UCSD-AML1 (cell line): ENCODE results near the gene GPR137B.
"Not testable (repeated sequence)": the region's sequence is repeated elsewhere in the genome, so short reads cannot be mapped to it uniquely, and the experiment has no call there.

Experiments
- DNase-seq: peaks from one replicate; lab custom pipeline; 2025; ENCODE audit not compliant: unreplicated experiment; lab: John Stamatoyannopoulos, UW

The GPR137B gene

GRCh38 chr1:236143104-236143948 is 987 bp downstream of the GPR137B start:
- DNase-seq, result no peak

DNA sequence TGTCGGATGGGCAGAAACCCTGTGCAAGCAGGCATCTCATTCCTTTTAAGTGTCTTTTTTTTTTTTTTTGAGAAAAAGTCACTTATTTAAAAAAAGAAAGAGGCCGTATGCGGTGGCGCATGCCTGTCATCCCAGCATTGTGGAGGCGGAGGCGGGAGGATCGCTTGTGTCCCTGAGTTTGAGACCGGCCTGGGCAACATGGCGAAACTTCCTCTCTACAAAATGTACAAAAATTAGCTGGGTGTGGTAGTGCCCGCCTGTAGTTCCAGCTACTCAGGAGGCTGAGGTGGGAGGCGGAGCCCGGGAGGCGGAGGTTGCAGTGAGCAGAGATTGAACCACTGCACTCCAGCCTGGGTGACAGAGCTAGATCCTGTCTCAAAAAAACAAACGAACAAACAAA is 1.7 kb downstream of the GPR137B start:
- DNase-seq, result no peak

- no peak for DNase-seq
Observed at GRCh38 chr1:236144446-236145150, 2.3 kb downstream of the GPR137B start.

- DNase-seq, result no peak
Observed at GRCh38 chr1:236147068-236147467, 4.7 kb downstream of the GPR137B start.

- DNase-seq, result no peak
Observed at GRCh38 chr1:236147521-236148469, 5.5 kb downstream of the GPR137B start.

- DNase-seq, result no peak
Observed at GRCh38 chr1:236148470-236148845, 6.1 kb downstream of the GPR137B start.

DNA sequence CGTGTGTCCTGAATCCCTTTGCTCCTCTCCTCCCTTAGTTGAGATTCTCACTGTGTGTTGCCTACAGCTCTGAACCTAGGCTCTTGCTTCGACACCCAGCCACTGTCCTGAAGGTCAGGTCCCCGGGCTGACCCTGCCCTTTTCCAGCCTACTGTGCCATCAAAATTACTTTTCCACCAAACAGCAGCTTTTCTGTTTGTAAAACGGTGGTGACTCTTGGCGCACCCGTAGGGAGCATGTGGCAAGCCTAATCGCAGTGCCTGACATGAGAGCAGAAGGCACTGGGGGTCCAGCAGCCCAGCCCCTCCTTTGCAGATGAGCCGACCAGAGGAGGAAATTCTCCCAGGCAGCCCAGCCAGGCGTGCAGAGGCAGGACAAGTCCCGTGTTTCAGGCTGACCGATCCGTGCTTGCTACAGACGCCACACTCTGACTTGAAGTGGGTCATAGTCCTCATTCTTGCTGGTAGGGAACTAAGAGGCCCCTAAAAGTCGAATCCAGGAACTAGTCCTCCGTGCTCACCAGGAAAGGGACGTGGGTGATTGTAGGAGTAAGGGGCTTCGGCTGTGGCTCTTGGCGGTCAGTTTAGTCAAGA is 6.8 kb downstream of the GPR137B start:
- DNase-seq, result no peak

- no peak for DNase-seq
Observed at GRCh38 chr1:236149696-236150228, 7.4 kb downstream of the GPR137B start.

DNA sequence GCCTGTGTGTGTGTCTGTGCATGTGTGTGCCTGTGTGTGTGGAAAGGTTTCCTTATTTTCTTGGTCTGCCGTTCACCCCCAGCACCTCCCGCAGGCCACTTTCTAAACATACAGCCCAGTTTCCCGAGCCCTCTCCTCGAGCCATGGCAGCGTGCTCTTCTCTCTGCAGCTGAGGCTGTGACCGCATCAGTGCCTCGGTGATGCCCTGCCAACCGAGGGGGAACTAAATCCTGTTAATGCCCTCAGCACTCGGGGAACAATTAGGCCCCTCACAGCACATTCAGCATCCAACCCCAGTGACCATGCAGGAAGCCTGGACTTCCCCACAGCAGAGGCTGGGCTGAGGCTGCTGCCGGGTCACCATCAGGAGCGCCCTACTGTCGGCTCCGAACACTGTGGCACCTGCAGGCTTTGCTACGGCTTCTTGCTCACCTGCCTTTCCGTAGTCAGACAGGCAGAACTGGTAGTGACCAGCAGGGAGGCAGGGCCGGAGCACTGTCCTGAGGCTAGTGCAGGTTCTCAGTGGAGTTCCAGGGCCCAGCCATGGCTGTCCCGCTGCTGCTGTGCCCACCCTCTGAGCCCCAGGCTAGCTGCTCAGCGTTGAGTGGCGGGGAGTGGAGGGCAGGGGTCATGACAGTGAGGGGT is 8.1 kb downstream of the GPR137B start:
- DNase-seq, result no peak

- DNase-seq, result no peak
Observed at GRCh38 chr1:236150986-236151385, 8.6 kb downstream of the GPR137B start.

DNA sequence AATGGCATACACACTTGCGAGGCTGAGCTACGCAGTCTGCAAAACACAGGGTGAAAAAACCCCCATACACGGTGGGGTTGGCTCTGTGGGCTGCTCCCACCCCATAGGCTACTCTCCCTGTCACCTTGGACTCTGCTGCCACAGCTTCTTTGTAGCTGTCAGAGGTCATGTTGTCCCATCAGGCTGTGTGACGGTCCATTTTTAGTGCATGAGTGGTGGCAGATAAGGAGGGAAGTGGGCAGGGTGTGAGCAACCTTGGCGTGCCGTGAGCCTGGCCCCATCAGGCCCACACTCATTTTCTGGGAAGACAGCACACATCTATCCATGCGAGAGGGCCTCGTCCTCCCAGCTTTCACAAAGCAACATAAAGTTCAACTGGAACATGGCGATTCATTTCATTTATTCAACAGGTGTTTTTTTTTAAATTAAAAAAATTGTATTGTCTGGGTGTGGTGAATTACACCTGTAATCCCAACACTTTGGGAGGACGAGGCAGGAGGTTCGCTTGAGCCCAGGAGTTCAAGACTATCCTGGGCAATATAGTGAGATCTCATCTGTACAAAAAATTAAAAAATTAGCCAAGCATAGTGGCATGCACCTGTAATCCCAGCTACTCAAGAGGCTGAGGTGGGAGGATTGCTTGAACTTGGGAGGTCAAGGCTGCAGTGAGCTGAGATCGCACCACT is 9.5 kb downstream of the GPR137B start:
- no peak for DNase-seq

DNA sequence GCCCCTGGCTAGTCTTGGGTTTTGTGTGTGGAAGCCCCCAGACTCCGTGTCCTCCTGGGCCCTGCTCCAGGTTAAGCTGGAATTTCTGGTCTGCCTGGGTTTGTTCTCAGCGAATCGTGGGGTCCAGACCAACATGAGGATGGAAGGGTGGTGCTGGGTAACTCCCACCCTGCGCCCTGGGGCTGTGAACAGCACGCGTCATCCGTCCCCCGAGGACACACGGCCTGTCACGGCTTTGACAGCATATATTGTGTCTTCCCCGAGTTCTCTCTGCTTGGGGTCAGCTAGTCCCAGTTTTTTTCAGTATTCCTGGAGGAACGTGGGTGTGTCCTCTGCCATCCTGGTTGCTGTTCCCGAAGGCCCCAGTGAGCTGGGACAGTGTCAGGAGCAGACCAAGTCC is 11.8 kb downstream of the GPR137B start:
- no peak for DNase-seq

DNA sequence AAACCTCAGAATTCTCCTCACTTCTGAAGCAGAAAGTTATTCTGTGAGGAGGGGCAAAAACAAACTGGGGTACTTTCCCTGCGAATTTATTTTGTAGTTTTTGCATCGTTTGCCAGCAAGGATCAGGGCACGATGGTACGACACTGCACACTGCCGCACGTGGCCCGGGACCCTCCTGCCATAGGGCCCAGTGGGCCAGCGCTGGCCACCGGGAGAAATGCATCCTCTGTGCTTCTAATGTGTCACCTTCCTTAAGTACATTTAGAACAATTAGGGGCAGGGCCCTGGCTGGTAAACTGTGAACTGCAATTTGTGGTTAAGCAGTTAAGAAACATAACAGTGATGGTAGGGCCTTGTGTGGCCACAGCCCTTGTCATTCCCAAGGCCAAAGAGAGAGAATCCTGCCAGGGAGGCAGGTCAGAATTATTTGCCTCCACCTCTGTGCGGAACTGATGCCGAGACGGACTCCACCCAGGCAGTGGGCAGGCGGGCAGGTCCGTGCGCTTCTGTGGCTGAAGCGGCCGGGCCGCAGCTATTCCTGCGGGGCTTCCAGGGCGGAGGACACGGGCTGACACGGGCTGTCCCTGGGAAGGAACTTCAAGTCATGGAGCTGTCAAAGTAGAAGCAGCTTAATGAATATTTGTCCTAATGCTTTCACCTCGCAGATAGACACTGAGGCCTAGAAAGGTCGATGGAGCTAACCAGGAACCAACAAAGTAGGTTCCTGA is 12.5 kb downstream of the GPR137B start:
- no peak for DNase-seq

GRCh38 chr1:236155399-236155767 is 13.0 kb downstream of the GPR137B start:
- no peak for DNase-seq

- no peak for DNase-seq
Observed at GRCh38 chr1:236155841-236156503, 13.6 kb downstream of the GPR137B start.

GRCh38 chr1:236156512-236157208 is 14.3 kb downstream of the GPR137B start:
- no peak for DNase-seq

GRCh38 chr1:236158072-236158471 is 15.7 kb downstream of the GPR137B start:
- DNase-seq, result not testable (repeated sequence)

DNA sequence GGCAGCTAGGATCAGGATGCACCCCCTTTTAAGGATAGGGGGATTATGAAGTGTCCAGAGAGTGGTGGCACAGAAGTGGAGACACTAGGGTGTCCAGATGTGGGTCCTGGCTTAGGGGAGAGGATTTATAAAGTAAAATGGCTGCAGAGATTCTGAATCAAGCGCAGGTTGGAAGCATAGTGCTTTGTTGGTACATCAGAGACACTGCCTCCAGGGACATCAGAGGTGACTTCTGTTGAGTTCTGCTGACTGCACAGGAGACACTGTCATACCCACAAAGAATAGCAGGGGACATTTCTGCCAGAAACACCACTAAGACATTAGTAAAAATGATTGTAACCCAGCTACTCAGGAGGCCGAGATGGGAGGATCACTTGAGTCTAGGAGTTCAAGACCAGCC is 16.4 kb downstream of the GPR137B start:
- no peak for DNase-seq
